Measurements from ENCODE around the gene MUC4.
"Not testable (repeated sequence)": the region's sequence is repeated elsewhere in the genome, so short reads cannot be mapped to it uniquely, and the experiment has no call there.

The MUC4 gene

DNA sequence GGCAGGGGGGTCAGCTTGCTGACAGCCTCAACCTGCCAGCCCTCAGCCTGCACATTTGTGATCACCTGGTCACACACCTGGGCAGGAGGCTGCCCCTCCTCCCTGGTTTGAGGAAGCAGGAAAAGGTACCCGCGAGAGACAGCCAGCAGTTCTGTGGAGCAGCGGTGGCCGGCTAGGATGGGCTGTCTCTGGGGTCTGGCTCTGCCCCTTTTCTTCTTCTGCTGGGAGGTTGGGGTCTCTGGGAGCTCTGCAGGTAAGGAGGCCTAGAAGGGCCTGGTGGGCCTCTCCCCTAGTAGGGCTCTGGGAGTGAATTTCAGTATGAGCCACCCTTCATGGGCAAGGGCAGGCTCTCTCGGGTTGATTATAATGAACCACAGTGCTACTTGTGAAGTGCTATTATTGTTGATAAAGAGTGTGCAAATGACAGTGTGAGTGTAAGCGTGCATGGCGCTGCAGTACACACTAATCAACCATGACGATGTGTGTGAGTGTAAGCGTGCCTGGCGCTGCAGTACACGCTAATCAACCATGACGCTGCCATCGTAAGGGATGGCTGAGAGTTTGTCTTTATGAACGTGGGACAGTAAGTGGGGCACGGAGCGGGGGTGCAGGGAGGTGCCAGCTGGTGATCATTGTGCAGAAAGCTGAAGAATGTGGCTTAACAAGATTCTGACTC lies 90.8 kb downstream of the MUC4 start, which contains the start of gene MUC20:
Gene MUC20 (plus strand): TSS at position 148 of the 676 bp plus-strand sequence. CDS start 30 bp downstream, at position 178.
- DNase-seq, result not testable (repeated sequence)

DNA sequence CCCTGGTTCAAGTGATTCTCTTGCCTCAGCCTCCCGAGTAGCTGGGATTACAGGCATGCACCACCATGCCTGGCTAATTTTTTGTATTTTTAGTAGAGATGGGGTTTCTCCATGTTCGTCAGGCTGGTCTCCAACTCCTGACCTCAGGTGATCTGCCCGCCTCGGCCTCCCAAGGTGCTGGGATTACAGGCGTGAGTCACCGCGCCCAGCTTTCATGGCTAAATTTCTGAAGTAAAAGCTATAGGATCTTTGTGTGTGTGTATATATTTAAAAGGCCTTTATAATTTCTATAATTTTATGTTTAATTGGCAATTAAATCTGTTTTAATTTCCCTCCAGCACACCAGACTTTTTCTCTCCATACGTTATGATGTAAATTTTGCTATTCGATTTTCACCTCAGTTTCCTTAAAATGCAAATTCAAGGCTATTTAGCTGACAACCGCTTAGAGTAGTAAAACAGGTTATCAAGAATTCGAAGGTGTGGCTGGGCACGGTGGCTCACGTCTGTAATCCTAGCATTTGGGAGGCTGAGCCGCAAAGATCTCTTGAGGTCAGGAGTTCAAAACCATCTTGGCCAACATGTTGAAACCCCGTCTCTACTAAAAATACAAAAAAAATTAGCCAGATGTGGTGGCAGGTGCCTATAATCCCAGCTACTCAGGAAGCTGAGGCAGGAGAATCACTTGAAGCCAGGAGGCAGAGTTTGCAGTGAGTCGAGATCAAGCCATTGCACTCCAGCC lies 92.0 kb downstream of the MUC4 start:
- DNase-seq, result not testable (repeated sequence)

DNA sequence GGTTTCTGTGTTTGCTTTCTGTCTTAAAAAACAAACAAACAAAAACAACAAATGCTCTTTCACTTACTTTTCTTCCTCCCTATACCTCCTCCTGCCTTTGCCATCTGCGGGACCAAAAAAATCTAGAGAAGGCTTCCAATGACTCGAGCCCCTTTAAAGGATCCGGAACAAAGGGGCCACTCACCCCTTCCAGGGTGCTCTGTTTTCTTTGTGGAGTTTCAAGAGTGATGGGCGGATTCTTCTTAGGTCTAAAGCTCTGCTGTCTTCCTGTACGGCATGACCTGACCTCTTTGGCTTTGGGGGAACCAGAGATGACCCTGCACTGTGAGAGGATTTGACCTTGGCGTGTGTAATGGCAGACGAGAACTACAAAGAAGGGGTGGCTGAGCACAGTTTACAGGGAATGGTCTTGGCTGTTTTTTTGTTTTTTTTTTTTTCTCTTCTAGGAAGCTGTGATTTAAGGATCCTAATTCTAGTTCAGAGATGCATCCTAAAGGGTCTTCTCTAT lies 93.2 kb downstream of the MUC4 start:
- DNase-seq, result no peak

DNA sequence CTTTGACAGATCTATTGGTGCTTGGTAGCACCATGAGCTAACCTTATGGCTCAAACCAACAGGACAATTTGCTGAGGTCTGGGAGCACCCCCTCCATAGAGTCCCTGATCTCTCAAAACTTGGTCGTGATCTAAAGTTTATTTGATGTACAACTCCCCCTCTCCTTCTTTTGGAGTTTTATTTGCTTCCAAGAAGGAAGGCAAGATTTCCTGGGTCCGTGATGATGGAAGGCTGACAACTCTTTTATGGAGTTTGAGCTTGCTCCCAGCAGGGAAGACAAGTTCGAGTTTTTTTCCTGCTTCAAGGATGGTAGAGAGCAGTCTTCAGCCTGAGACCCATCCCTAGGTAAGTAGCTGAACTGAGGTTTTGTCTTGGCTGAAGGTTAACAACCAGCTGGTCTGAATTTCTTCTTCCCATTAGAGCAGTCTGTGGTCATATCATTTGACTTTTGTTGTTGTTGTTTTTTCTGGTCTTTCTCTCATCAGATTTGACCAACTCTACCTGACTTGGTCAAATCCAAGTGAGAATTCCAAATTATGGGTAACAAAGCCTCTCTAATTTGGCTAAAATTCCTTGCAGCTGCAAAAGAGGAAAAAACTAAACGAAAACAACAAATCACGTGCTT lies 93.8 kb downstream of the MUC4 start:
- DNase-seq, result no peak

DNA sequence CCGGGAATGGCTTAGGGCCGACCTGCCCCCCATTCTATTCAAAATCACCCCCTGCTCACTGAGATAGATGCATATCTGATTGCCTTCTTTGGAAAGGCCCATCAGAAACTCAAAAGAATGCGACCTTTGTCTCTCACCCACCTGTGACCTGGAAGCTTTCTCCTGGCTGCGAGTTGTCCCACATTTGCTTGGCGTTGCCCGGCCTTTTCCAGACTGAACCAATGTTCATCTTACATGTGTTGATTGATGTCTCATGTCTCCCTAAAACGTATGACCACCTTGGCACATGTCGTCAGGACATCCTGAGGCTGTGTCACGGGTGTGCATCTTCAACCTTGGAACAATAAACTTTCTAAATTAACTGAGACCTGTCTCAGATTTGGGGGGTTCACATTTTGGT lies 94.3 kb downstream of the MUC4 start:
- DNase-seq, result no peak

DNA sequence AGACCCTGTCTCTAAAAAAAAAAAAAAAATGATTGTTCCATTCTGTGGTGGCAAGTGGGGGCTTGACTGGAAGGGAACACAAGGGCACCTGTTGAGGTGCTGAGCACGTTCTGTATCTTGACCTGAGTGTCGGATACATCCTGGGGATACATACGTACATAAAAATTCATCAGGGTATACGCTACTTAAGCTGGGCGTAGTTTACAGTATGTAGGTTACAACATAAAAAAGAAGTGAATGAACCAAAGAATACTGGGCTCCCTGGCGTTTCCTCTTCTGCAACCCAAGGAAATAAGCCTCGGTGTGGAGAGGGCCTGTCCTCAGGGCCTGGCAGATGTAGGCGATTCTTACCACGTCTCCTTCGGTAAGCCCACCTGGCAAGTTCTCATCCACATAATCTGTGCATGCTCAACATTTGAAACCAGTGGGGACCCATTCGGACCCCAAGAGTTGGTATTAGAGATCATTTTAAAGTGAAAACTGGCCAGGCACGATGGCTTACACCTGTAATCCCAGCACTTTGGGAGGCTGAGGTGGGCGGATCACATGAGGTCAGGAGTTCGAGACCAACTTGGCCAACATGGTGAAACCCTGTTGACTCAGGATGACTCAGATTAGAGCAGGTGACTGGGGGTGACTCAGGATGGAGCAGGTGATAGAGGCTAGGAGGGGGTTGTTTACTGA lies 96.0 kb downstream of the MUC4 start:
- DNase-seq, result no peak

DNA sequence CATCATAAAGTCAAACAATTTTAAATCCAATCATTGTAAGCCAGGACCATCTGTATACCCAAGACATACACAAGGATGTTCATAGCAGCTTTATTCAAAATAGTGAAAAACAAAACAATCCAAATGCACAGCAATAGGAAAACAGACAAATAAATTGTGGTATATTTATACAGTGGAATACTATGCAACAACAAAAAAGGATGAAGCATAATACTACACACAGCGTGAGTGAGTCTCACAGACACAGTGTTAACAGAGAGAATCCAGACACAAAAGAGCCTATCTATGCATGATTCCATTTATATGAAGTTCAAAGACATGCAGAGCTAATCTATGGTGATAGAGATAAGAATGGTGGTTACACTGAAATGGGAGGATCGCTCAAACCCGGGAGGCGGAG lies 96.6 kb downstream of the MUC4 start:
- no peak for DNase-seq

DNA sequence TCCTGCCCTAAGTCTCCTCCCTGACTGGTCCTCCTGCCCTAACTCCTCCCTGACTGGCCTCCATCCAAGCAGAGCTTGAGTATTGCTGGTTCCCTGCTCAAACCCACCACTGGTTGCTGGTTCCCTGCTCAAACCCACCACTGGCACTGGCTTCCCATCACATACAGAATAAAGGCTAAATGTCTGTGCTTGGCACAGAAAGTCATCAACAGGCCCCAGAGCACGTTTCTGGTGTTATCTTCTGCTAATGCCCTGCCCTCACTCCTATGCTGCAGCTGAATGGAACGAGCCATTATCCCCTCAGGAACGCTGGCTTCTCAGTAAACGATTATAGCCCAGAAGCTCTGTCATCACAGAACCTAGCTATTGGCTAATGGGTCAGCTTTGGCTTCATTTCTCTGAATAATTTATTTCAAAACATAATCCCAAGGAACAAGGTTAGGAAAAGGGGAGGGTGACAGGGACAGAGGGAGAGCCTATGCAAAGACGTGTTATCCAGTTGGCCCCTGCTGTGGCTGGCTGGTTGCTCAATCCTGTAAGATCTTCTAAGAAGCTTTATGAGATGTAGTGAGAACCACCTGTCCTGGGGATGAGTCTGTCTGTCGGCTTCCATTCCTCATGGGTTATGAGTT lies 97.2 kb downstream of the MUC4 start:
- DNase-seq, result no peak

DNA sequence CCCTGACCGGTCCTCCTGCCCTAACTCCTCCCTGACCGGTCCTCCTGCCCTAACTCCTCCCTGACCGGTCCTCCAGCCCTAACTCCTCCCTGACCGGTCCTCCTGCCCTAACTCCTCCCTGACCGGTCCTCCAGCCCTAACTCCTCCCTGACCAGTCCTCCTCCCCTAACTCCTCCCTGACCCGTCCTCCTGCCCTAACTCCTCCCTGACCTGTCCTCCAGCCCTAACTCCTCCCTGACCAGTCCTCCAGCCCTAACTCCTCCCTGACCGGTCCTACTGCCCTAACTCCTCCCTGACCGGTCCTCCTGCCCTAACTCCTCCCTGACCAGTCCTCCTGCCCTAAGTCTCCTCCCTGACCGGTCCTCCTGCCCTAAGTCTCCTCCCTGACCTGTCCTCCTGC lies 98.6 kb downstream of the MUC4 start:
- DNase-seq, result not testable (repeated sequence)

DNA sequence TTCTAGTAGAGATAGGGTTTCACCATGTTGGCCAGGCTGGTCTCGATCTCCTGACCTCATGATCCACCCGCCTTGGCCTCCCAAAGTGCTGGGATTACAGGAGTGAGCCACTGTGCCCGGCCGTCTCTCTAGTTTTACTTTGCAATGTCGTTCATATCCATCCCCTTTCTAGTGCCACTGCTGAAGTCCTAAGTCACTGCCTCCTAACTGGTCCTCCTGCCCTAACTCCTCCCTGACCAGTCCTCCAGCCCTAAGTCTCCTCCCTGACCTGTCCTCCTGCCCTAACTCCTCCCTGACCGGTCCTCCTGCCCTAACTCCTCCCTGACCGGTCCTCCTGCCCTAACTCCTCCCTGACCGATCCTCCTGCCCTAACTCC lies 99.2 kb downstream of the MUC4 start:
- DNase-seq, result not testable (repeated sequence)

DNA sequence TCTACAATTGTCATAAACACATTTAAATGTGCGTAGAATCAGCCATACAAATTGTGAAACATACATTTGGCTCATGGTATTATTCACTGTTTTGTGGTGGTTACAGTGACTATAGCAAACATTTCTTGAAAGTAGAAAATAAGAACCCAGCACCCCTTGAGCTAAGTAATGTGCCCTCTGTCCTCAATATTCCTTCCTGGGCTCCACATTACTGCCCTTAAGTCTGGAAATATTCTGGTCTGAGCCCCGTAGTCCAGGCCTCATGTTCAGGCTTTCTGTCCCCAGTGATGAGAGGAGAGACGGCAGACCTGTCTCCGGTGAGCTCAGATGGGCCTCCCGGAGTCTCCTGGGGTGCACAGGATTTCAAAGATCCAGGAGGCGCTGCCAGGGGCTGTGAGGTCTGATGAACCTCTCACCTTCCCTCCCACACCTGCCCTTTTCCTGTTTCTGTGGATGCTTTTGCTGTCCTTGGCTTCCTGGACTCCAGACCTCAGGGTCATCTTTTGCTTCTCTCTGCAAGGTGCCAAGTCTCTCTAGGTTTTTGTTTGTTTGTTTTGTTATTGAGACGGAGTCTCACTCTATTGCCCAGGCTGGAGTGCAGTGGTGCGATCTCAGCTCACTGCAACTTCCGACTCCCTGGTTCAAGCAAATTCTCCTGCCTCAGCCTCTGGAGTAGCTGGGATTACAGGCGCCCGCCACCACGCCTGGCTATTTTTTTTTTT lies 99.8 kb downstream of the MUC4 start:
- DNase-seq, result no peak

DNA sequence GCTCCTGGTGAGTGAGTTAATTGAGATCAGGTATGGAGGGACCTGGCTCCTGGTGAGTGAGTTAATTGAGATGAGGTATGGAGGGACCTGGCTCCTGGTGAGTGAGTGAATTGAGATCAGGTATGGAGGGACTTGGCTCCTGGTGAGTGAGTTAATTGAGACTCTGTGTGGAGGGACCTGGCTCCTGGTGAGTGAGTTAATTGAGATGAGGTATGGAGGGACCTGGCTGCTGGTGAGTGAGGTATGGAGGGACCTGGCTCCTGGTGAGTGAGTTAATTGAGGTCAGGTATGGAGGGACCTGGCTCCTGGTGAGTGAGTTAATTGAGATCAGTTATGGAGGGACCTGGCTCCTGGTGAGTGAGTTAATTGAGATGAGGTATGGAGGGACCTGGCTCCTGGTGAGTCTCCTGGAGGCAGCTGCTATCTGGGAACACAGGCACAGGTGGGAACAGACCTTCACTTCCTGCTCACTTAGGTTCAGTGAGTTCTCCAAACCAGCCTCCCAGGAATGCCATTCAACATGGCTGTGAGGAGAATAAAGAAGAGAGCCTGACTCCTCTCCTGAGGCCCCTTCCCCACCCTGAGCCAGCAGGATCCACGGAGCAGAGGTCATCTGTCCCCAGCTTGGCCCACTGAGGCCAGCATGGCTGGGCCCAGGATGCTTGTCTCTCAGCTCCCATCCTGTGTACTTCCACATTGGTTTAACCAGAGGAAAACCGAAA lies 100.5 kb downstream of the MUC4 start:
- DNase-seq, result not testable (repeated sequence)

DNA sequence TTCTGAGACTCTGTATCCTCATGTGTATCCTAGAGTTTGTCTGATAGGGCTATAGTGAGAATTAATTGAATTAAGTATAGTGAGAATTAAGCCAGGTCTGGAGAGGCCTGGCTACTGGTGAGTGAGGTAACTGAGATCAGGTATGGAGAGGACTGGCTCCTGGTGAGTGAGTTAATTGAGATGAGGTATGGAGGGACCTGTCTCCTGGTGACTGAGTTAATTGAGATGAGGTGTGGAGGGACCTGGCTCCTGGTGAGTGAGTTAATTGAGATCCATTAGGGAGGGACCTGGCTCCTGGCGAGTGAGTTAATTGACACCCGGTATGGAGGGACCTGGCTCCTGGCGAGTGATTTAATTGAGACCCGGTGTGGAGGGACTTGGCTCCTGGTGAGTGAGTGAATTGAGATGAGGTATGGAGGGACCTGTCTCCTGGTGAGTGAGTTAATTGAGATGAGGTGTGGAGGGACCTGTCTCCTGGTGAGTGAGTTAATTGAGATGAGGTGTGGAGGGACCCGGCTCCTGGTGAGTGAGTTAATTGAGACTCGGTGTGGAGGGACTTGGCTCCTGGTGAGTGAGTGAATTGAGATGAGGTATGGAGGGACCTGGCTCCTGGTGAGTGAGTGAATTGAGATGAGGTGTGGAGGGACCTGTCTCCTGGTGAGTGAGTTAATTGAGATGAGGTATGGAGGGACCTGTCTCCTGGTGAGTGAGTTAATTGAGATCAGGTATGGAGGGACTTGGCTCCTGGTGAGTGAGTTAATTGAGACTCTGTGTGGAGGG lies 101.4 kb downstream of the MUC4 start:
- not testable (repeated sequence) for DNase-seq

DNA sequence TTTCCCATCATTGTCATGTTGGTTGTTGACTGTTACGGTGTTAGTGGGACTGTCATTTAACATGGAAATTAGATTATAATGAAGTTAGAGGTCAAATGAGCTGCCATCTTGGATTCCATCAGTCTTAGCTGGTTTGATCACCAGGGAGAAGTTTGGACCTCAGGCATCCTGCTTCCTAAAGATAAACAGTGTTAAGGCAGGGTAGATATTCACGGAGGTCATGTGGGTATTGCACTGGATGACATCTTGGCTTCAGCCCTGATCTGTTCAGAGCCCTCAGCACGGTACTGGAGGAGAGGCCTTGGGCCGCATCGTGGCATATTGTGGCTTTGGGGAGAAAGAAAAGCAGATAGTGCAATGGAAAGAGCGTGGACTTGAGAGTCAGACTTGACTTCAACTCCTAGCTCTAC lies 102.0 kb downstream of the MUC4 start:
- no peak for DNase-seq

DNA sequence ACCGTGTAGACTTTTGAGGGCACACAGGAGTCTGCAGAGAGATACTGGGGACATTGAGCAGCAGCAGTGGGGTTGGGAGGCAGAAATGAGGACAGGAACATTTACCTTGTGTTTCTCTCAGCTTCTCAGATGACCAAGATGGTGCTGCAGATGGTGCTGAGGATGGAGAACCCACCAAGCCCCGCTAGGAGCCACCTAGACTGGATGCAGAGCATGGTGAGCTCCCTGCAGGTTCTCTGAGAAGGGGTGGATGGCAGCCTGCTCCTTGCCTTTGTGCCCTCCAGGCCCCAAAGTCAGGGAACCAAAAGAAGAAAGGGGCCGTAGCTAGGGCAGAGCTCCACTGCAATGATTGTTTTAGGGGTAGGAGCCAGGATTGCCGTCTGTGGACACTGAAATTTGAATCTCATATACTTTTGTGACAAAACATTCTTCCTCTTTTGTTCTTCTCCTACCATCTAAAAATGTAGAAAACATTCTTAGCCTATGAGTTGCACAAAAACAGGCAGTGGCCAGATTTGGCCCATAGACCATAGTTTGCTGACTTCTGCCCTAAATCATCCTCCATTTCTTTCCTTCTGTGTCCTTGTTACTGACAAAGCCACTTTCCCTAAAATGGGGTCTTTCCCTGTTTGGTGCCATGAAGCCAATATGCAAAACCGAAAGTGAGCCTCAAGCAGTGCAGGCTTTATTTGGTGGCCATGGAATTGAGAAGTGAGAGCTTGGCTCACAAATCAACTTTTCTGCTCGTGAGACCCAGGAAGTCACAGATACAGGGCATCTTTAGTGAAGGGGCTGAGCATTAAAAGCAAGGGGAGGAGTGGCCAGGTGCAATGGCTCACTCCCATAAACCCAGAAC lies 102.9 kb downstream of the MUC4 start:
- DNase-seq, result no peak

DNA sequence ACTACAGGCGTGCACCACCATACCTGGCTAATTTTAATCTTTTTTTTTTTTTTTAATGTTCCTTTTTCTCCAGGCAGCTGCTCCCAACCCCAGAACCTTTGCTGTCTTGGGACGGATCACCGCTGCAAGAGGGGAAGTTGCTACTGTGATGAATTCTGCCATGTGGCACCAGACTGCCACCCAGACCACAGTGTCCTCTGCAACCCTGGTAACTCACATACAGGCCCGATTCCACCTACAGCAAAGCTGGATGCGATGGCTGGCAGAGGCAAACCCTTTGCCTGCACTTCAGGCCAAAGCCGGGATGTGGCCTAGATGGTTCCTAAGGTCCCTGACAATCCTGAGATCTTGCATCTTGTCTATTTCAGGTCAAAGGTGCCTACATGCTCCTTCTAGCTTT lies 103.7 kb downstream of the MUC4 start:
- no peak for DNase-seq

DNA sequence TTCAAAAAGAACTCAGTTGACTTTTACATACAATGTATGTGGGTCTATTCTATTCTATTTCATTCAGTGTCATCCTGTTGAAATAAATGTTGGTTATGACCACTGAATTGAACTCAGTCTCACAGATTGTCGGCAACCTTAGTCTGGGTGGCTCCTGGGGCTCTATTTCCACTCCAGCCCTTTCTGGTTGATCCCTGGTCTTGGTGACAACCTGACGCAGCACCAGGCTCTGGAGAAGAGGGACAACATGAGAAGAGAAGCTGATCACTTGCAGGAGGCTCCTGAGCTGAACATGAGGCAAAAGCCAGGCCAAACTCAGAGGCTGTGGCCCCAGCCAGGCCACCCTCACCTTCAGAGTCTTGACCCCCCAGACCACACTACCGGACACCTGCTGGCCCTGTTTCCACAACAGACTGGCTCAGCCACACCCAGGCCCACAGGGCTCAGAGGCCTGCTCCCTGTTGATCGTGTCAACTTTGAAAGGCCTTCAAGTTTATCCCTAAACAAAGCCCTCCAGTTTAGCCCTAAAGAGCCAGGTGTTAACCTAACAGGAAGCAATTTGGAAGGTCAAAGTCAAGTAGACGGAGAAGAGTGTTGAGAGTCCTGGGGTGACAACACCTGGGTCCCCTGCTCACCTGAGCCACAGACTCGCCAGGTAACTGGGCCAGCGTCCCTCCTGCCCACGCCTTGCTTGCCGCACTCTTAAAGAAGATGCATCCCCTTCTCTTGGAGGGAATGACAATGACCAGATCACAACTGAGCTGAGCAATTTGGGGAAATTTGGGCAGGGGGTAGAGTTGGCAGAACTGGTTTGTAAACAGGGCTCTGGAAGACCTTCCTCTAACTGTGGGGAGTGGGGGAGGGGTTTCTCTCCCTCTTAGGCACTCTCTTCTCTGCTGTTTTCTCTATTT lies 106.4 kb downstream of the MUC4 start:
- DNase-seq, result no peak

All from nucleus accumbens (tissue), 56 donors.